HepG2 (cell line): ENCODE results near the gene CIAO2B. TPM values are rescaled to one million over a fixed set of nuclear protein-coding genes. Genes with fewer than 3 reads are reported as not detected.

ENCODE experiments used
- FOXA1 ChIP-seq, 2 experiments: fragments of 450-650 bp in 1 of 2; sonication (generic) in 1 of 2; formaldehyde crosslinking in 1 of 2; IDR thresholded peaks; 2 replicates each; pipeline versions ENCODE4 v1.4.0 to v1.6.1; 2016 to 2020; ENCODE audit warnings: missing genetic modification reagents in 1 of 2
- HMGA1 ChIP-seq: sonication (generic); formaldehyde crosslinking; conservative IDR thresholded peaks from 2 replicates; pipeline ENCODE4 v1.4.0; 2020; ENCODE audit warnings: missing genetic modification reagents
- MTF1 ChIP-seq: sonication (generic); formaldehyde crosslinking; IDR thresholded peaks from 2 replicates; pipeline ENCODE4 v1.5.0; 2020; ENCODE audit warnings: missing genetic modification reagents
- PAWR ChIP-seq: sonication (generic); formaldehyde crosslinking; IDR thresholded peaks from 2 replicates; pipeline ENCODE4 v1.4.0; 2020; ENCODE audit warnings: missing genetic modification reagents, mild to moderate bottlenecking, borderline replicate concordance
- PLSCR1 ChIP-seq: sonication (generic); formaldehyde crosslinking; IDR thresholded peaks from 2 replicates; pipeline ENCODE4 v1.5.0; 2020; ENCODE audit warnings: missing genetic modification reagents, mild to moderate bottlenecking, borderline replicate concordance
- RBAK ChIP-seq: sonication (generic); formaldehyde crosslinking; IDR thresholded peaks from 2 replicates; pipeline ENCODE4 v1.5.1; 2020; ENCODE audit warnings: mild to moderate bottlenecking, missing genetic modification reagents
- SOX13 ChIP-seq, 3 experiments: fragments of 450-650 bp in 1 of 3; sonication (generic) in 1 of 3; formaldehyde crosslinking in 1 of 3; IDR thresholded peaks in 2 of 3; conservative IDR thresholded peaks in 1 of 3; 2 replicates each; pipeline versions ENCODE4 v1.5.0 to v1.6.1; 2016 to 2020; ENCODE audit warnings: antibody characterized with exemption in 1 of 3, mild to moderate bottlenecking in 1 of 3, missing compliant biosample characterization in 1 of 3, missing genetic modification reagents in 1 of 3, moderate library complexity in 1 of 3
- U2AF1 ChIP-seq: fragments of 200-400 bp; formaldehyde crosslinking; optimal IDR thresholded peaks from 2 replicates; pipeline ENCODE3; 2017; ENCODE audit warnings: mild to moderate bottlenecking, low read depth, low read length
- YY1 ChIP-seq: IDR thresholded peaks from 2 replicates; pipeline ENCODE4 v1.6.1; 2011; ENCODE audit warnings: low read length, low read depth, moderate library complexity, mild to moderate bottlenecking; ENCODE audit not compliant: insufficient read depth, insufficient replicate concordance
- ZNF136 ChIP-seq: sonication (generic); formaldehyde crosslinking; IDR thresholded peaks from 2 replicates; pipeline ENCODE4 v1.8.1; 2022; ENCODE audit warnings: low read depth, mild to moderate bottlenecking, moderate library complexity, missing genetic modification reagents
- ZNF142 ChIP-seq: sonication (generic); formaldehyde crosslinking; IDR thresholded peaks from 2 replicates; pipeline ENCODE4 v1.4.0; 2020; ENCODE audit warnings: missing genetic modification reagents
- ZNF232 ChIP-seq: sonication (generic); formaldehyde crosslinking; IDR thresholded peaks from 2 replicates; pipeline ENCODE4 v1.4.0; 2020; ENCODE audit warnings: missing genetic modification reagents, borderline replicate concordance
- ZNF282 ChIP-seq: fragments of 450-650 bp; IDR thresholded peaks from 2 replicates; pipeline ENCODE4 v1.6.1; 2018; ENCODE audit not compliant: partially characterized antibody
- ZNF34 ChIP-seq: sonication (generic); formaldehyde crosslinking; IDR thresholded peaks from 2 replicates; pipeline ENCODE4 v1.4.0; 2020; ENCODE audit warnings: mild to moderate bottlenecking, missing genetic modification reagents, borderline replicate concordance
- ZNF484 ChIP-seq: sonication (generic); formaldehyde crosslinking; IDR thresholded peaks from 2 replicates; pipeline ENCODE4 v1.5.1; 2020; ENCODE audit warnings: mild to moderate bottlenecking, low read depth, missing genetic modification reagents, borderline replicate concordance
- ZNF513 ChIP-seq: sonication (generic); formaldehyde crosslinking; conservative IDR thresholded peaks from 2 replicates; pipeline ENCODE4 v1.5.0; 2020; ENCODE audit warnings: missing genetic modification reagents
- ZNF746 ChIP-seq: sonication (generic); formaldehyde crosslinking; IDR thresholded peaks from 2 replicates; pipeline ENCODE4 v1.8.0; 2022; ENCODE audit warnings: mild to moderate bottlenecking, missing genetic modification reagents
- ZUFSP ChIP-seq: sonication (generic); formaldehyde crosslinking; IDR thresholded peaks from 2 replicates; pipeline ENCODE4 v1.9.0; 2021; ENCODE audit warnings: missing genetic modification reagents, mild to moderate bottlenecking, borderline replicate concordance
- polyA plus RNA-seq, 8 experiments: library from polyadenylated mRNA; depleted of rRNA in 3 of 8; stranded (reverse) in 7 of 8; unstranded in 1 of 8; fragments of >200 nt; fragmentation: Illumina TruSeq in 4 of 8; extraction: Trizol in 4 of 8; gene quantifications; 2 replicates each; pipeline versions ENCODE4 v1.2.1 to v1.2.3, GENCODE V29; 2011 to 2016; ENCODE audit warnings: low read depth in 4 of 8, missing spikeins in 1 of 8, mixed read lengths in 1 of 8; ENCODE audit not compliant: insufficient read depth in 1 of 8
- total RNA-seq, 5 experiments: library from RNA; depleted of rRNA; stranded (reverse); fragments of >200 nt; fragmentation: Illumina TruSeq; extraction: Trizol; gene quantifications; 2 replicates each; pipeline ENCODE4 v1.2.3, GENCODE V29; 2016; ENCODE audit warnings: low read depth in 1 of 5

CIAO2B gene
- total and polyA plus RNA-seq, 2 of the 13 experiments (the other 11 are each of a cell fraction or from before 2014, with no cell fraction given): 157 to 293 TPM

- TF ChIP-seq PLSCR1 (CRISPR knock-in tag) (no peak), FOXA1 (IDR thresholded peaks at IDR 0.05) (no peak), FOXA1 (CRISPR knock-in tag; IDR thresholded peaks at IDR 0.05) (peak; percentile 6; the same call in 1 of the 2 replicates), ZNF513 (0 out of 2 replicates have a peak, but pooled peaks have one; percentile 68), ZUFSP (CRISPR knock-in tag) (no peak), MTF1 (no peak), HMGA1 (no peak), ZNF34 (CRISPR knock-in tag) (no peak), ZNF282 (no peak), ZNF484 (CRISPR knock-in tag) (no peak), ZNF746 (CRISPR knock-in tag) (no peak; the same call in 1 of the 2 replicates), ZNF232 (CRISPR knock-in tag) (no peak), SOX13 (IDR thresholded peaks at IDR 0.05) (no peak), SOX13 (CRISPR knock-in tag; conservative IDR thresholded peaks at IDR 0.05 in 1 of 2, IDR thresholded peaks at IDR 0.05 in 1 of 2) (no peak), U2AF1 (no peak), ZNF142 (CRISPR knock-in tag) (peak; percentile 47; the same call in 1 of the 2 replicates), PAWR (CRISPR knock-in tag) (no peak), RBAK (CRISPR knock-in tag) (no peak), ZNF136 (no peak), YY1 (peak; percentile 62)
Measured at GRCh38 chr16:66924527-66925321, 9.5 kb downstream of the CIAO2B start (continued).
